Ishikawa (cell line): ENCODE measurements around the gene CCNL1.

ENCODE experiments used
- CEBPB ChIP-seq: IDR thresholded peaks from 2 replicates; pipeline ENCODE4 v1.6.1; 2012
- CREB1 ChIP-seq: IDR thresholded peaks from 2 replicates; pipeline ENCODE4 v1.6.1; 2012; ENCODE audit warnings: low read depth
- EGR1 ChIP-seq: IDR thresholded peaks from 2 replicates; pipeline ENCODE4 v1.6.1; 2012
- EP300 ChIP-seq: IDR thresholded peaks from 2 replicates; pipeline ENCODE4 v1.6.1; 2012; ENCODE audit warnings: borderline replicate concordance
- FOXM1 ChIP-seq: IDR thresholded peaks from 2 replicates; pipeline ENCODE4 v1.6.1; 2012; ENCODE audit warnings: low read depth, borderline replicate concordance
- NFIC ChIP-seq: IDR thresholded peaks from 2 replicates; pipeline ENCODE4 v1.6.1; 2012
- RAD21 ChIP-seq: IDR thresholded peaks from 2 replicates; pipeline ENCODE4 v1.6.1; 2012; ENCODE audit warnings: low read depth
- TAF1 ChIP-seq: IDR thresholded peaks from 2 replicates; pipeline ENCODE4 v1.6.1; 2012; ENCODE audit warnings: low read depth, mild to moderate bottlenecking
- TCF12 ChIP-seq: IDR thresholded peaks from 2 replicates; pipeline ENCODE4 v1.6.1; 2012; ENCODE audit warnings: low read depth
- TEAD4 ChIP-seq: IDR thresholded peaks from 2 replicates; pipeline ENCODE4 v1.6.1; 2012
- YY1 ChIP-seq: IDR thresholded peaks from 2 replicates; pipeline ENCODE4 v1.6.1; 2012; ENCODE audit warnings: low read depth
- ZBTB7A ChIP-seq: IDR thresholded peaks from 2 replicates; pipeline ENCODE4 v1.6.1; 2012; ENCODE audit warnings: low read depth
- TF ChIP-seq, protein P1 (sequence below): IDR thresholded peaks from 2 replicates; pipeline ENCODE4 v1.6.1; 2012; ENCODE audit warnings: low read depth, mild to moderate bottlenecking
- TF ChIP-seq, protein P2 (sequence below): IDR thresholded peaks from 2 replicates; pipeline ENCODE4 v1.6.1; 2012
- TF ChIP-seq, protein P3 (sequence below): IDR thresholded peaks from 2 replicates; pipeline ENCODE4 v1.6.1; 2012

CCNL1 gene

DNA sequence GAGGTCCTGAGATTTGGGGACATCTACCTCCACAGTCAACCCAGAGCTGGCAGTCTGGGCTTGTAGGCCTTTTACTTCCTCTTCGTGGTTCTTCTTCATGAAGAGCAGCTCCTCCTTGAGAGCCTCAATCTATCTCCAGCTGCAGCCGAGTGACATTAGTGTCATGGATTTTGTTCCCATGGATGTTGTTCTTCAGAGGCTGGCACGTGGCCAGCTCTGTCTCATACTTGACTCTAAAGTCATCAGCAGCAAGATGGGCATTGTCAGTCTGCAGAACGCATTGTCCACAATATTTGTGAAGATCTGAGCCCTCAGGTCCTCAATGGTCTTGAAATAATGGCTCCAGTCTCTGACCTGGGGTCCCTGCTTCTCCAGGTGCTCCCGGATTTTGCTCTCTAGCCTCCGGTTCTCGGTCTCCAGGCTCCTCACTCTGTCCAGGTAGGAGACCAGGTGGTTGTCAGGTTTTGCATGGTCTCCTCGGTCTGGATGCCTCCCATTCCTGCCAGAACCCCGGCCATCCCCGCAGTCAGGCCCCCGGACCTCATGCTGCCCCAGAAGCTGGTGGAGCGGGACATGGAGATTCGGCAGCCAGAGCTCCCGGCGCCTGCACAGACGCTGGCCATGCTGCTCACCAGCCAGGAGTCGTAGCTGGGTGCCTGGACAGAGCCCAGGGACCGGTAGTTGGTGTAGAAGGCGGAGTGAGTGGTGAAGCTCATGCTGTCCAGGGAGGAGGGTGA, 3.4 kb upstream of the CCNL1 start:
- TF ChIP-seq FOXM1 (no peak), EP300 (no peak), TCF12 (no peak), RAD21 (no peak), NFIC (no peak), EGR1 (no peak), CREB1 (no peak), CEBPB (no peak), YY1 (no peak), ZBTB7A (no peak), TEAD4 (no peak), TAF1 (no peak)
- TF ChIP-seq, protein P1, sequence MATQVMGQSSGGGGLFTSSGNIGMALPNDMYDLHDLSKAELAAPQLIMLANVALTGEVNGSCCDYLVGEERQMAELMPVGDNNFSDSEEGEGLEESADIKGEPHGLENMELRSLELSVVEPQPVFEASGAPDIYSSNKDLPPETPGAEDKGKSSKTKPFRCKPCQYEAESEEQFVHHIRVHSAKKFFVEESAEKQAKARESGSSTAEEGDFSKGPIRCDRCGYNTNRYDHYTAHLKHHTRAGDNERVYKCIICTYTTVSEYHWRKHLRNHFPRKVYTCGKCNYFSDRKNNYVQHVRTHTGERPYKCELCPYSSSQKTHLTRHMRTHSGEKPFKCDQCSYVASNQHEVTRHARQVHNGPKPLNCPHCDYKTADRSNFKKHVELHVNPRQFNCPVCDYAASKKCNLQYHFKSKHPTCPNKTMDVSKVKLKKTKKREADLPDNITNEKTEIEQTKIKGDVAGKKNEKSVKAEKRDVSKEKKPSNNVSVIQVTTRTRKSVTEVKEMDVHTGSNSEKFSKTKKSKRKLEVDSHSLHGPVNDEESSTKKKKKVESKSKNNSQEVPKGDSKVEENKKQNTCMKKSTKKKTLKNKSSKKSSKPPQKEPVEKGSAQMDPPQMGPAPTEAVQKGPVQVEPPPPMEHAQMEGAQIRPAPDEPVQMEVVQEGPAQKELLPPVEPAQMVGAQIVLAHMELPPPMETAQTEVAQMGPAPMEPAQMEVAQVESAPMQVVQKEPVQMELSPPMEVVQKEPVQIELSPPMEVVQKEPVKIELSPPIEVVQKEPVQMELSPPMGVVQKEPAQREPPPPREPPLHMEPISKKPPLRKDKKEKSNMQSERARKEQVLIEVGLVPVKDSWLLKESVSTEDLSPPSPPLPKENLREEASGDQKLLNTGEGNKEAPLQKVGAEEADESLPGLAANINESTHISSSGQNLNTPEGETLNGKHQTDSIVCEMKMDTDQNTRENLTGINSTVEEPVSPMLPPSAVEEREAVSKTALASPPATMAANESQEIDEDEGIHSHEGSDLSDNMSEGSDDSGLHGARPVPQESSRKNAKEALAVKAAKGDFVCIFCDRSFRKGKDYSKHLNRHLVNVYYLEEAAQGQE = no peak
- TF ChIP-seq, protein P2, sequence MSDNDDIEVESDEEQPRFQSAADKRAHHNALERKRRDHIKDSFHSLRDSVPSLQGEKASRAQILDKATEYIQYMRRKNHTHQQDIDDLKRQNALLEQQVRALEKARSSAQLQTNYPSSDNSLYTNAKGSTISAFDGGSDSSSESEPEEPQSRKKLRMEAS = no peak
- TF ChIP-seq, protein P3, sequence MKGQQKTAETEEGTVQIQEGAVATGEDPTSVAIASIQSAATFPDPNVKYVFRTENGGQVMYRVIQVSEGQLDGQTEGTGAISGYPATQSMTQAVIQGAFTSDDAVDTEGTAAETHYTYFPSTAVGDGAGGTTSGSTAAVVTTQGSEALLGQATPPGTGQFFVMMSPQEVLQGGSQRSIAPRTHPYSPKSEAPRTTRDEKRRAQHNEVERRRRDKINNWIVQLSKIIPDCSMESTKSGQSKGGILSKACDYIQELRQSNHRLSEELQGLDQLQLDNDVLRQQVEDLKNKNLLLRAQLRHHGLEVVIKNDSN = no peak

DNA sequence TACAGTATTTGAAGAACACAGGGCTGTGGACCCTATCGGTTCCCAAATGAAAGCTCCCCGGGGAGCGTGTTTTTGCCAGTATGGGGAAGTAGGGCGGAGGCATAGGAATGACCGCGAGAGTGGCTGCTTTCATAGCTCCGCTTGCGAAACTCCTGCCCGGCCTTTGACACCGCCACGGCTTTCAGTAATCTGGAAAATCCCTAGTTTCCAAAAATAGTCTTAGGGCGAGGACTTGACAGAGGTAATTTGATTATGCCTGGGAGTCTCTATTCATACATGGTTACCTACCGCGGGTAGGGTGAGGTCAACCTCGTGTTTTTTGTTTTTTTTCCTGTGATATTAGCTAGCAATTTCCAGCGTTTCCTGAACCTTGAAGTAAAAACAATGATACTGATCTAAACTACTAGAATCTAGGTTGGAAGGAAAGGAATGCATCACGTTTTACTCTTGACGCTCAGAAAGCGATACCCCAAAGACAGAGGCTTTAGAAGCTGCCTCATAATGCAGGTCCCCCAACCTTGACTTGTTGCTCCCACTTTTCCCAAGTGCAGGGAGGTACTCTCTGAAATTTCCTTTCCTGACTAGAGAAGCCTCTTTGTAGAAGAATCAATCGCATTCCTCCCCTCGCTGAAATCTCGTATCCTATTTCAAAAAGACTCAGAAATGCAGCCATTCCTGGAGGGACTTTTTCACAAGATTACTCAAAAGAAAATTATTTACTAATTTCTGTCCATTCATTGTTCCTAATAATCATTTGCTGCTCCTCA, 894 bp upstream of the CCNL1 start:
- TF ChIP-seq NFIC = no peak
- TF ChIP-seq CEBPB = peak; percentile 88

DNA sequence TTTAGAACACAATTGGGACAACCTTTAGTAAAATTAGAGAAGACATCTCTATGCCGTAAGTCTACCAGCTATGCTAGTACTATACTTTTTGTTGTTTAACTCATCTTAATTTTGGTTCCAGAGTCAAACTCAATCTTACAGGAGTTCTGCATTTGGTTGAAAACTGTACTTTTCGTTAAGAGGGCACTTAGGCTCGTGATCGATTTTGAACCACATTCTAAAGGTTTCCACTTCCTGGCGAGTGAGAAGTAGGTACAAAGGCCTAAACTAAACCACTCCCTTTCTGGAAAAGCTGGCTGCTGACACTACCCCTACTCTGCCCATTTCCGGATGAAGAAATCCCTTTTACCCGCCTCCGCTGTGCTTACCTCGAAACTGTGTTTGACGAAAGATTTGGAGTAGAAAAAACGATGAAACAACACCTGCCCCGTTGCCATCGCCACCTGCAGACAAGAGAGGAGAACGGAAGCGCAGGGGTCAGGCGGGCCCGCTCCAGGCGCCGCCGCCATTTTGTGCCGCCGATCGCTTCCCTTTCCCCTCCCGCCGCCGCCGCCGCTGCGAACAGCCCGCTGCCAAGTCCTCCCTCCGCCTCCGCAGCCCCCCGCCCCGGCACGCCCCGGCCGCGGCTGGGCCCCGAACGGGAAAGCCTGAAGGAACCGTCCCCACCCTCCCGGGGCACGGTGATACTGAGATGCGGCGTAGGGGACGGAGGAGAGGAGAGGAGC, 748 bp downstream of the CCNL1 start:
- peak; percentile 89 for TF ChIP-seq YY1
- TF ChIP-seq, protein P3 = no peak
- TF ChIP-seq, protein P2 = no peak
- no peak for TF ChIP-seq FOXM1
- no peak for TF ChIP-seq EGR1

DNA sequence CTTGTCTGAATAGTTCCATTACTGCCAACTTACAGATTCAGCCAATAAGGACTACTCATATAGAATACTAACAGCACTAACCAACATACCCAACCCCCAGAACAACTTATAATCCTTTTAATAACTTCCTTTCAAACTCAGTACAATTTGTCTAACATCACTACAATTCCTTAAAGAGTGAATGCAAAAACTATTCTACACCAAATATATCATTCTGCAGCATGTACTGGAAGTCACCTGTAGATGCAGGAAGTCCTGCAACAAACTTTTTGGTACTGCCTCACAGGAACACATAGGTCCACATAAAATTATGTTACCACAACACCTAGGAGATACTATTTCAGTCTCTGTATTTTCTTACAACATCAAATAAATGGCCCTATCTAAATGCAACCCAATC, 2.1 kb downstream of the CCNL1 start:
- TF ChIP-seq ZBTB7A (no peak), FOXM1 (no peak)
- TF ChIP-seq, protein P3 = no peak

DNA sequence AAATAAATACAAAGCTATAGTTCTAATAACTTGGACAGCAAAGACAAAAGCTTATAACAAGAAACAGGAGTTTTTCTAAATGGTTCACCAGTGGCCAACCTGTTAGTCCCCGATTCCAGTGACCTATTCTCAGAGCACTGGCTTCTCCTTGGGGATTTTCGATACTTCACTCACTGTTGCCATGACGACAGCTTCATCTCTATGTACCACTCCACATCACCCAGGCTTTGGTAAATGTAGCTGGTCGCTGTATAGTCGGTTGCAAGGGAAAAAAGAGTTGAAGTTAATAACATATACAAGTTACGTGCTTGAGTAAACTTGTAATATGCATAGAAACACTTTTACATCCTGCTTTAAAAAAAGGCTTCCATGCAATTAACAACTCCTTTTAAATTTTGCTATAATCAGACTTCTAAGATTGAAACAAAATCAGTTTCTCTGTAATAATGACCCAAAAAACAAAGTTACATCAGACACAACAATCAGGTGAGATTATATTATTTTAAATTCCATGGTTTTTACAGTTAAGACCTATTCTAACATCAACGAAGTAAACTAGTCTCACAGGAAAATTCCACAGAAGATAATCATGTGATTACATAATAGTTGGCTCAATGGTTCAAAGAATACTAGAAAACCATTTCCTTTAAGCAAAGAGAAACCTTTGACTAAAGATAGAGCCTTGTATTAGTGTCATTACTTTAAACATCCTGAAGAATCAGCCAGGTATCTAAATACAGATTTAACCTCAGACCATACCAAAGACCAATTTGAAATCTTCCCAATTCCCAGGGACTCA, 2.9 kb downstream of the CCNL1 start:
- TF ChIP-seq EGR1 (no peak), FOXM1 (no peak), TEAD4 (no peak), ZBTB7A (no peak), RAD21 (no peak)
- TF ChIP-seq, protein P3 = no peak

DNA sequence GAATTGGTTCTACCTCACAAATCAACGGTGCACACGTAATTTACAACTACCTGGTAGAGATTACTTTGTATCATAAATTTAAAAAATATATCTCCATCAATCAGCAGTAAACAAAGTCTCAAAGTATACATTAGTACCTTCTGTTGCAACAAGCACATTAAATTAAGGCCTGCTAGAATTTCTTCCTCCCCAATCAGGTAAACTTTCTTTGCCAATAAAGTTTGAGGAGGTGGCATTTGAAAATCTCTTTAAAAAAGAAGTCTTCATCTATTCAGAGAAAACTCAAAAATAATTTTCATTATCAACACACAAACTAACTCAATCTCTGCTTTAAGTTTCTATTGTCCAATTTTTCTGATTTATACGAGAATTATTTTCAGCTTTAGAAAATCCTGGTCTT, 4.4 kb downstream of the CCNL1 start:
- no peak for TF ChIP-seq TEAD4
- TF ChIP-seq NFIC = no peak
- no peak for TF ChIP-seq EP300
- TF ChIP-seq, protein P1 = no peak
- no peak for TF ChIP-seq TCF12
- TF ChIP-seq CREB1 = no peak
- TF ChIP-seq, protein P3 = no peak
- TF ChIP-seq, protein P2 = no peak
- no peak for TF ChIP-seq CEBPB
- no peak for TF ChIP-seq EGR1
